Measurements from ENCODE around the gene EPC1.

- TF ChIP-seq ZBTB6 (tag by site-specific recombination; IDR thresholded peaks at IDR 0.05) (no peak), ZNF571 (tag by site-specific recombination; IDR thresholded peaks at IDR 0.05) (no peak), ZNF626 (tag by site-specific recombination; IDR thresholded peaks at IDR 0.05) (no peak), PRDM10 (tag by site-specific recombination; IDR thresholded peaks at IDR 0.05) (no peak), ZNF155 (tag by site-specific recombination; IDR thresholded peaks at IDR 0.05) (no peak), ZNF266 (tag by site-specific recombination; IDR thresholded peaks at IDR 0.05; ENCODE audit: low read depth) (no peak)
Observed at GRCh38 chr10:32328499-32328898, 18.5 kb downstream of the EPC1 start.
